22Rv1 (cell line): ENCODE measurements around the gene ANK3.

Experiments
- CTCF ChIP-seq: fragments of 450-650 bp; IDR thresholded peaks from 2 replicates; pipeline ENCODE4 v1.5.1; 2017; ENCODE audit warnings: mild to moderate bottlenecking
- ZFX ChIP-seq: fragments of 450-650 bp; IDR thresholded peaks from 2 replicates; pipeline ENCODE4 v1.6.1; 2017; ENCODE audit warnings: antibody characterized with exemption, borderline replicate concordance

DNA sequence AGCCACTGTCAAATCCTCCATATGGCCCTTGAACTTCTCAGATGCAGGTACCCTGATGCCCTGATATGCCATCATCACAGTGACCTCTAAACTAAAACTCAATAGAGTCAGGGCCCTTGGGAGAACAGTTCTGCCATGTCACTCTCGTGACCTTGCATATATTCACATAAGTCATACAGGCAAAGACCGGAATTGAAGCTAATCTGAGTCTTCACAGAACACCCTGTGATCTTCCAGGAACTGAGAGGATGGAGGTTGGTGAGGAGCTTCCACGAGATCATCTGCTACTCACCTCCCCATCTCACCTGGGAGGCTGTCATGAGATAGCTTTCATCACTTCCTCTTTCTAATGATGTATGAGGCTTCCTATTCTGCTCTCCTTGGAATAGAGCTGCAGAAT, 254.7 kb downstream of the ANK3 start:
- TF ChIP-seq CTCF, result no peak
- no peak for TF ChIP-seq ZFX
